CD4-positive, alpha-beta T cell treated with Interleukin-10 for 1 hour (primary cell): ENCODE results near the gene GRIPAP1.
"Not testable (repeated sequence)": the region's sequence is repeated elsewhere in the genome, so short reads cannot be mapped to it uniquely, and the experiment has no call there.

Experiments
- DNase-seq: peaks from one replicate; pipeline ENCODE4 v3.0.0-alpha.2; 2020

Gene GRIPAP1

GRCh38 chrX:48997455-48997854, 4.6 kb downstream of the GRIPAP1 start:
- DNase-seq, result no peak

- no peak for DNase-seq
These were observed 5.1 kb downstream of the GRIPAP1 start for GRCh38 chrX:48996969-48997368.

GRCh38 chrX:48992341-48992740, 9.7 kb downstream of the GRIPAP1 start:
- DNase-seq, result no peak

- no peak for DNase-seq
These were observed 12.6 kb downstream of the GRIPAP1 start for GRCh38 chrX:48989483-48989882.

- DNase-seq, result no peak
These were observed 18.2 kb downstream of the GRIPAP1 start for GRCh38 chrX:48983896-48984295.

GRCh38 chrX:48983081-48983480, 19.0 kb downstream of the GRIPAP1 start:
- no peak for DNase-seq

GRCh38 chrX:48981178-48981577, 20.9 kb downstream of the GRIPAP1 start:
- no peak for DNase-seq

GRCh38 chrX:48980341-48980740, 21.7 kb downstream of the GRIPAP1 start:
- not testable (repeated sequence) for DNase-seq

GRCh38 chrX:48978226-48978625, 23.8 kb downstream of the GRIPAP1 start:
- DNase-seq, result no peak

GRCh38 chrX:48976086-48976485, 26.0 kb downstream of the GRIPAP1 start:
- DNase-seq, result no peak

- DNase-seq, result no peak
These were observed 26.5 kb downstream of the GRIPAP1 start for GRCh38 chrX:48975541-48975940.

GRCh38 chrX:48975041-48975440, 27.0 kb downstream of the GRIPAP1 start:
- no peak for DNase-seq

- no peak for DNase-seq
These were observed 27.5 kb downstream of the GRIPAP1 start for GRCh38 chrX:48974574-48974973.

GRCh38 chrX:48974033-48974432, 28.0 kb downstream of the GRIPAP1 start:
- no peak for DNase-seq

GRCh38 chrX:48972220-48973164, 29.6 kb downstream of the GRIPAP1 start:
- peak; percentile 44 for DNase-seq

GRCh38 chrX:48971249-48972219, 30.5 kb downstream of the GRIPAP1 start, which contains the start of gene KCND1:
Gene KCND1 (minus strand): TSS chrX:48971844. CDS start chrX:48970271, 1,573 bp downstream.
- no peak for DNase-seq

- DNase-seq, result no peak
These were observed 32.6 kb downstream of the GRIPAP1 start for GRCh38 chrX:48969471-48969870.

GRCh38 chrX:48968377-48968776, 33.7 kb downstream of the GRIPAP1 start:
- no peak for DNase-seq

GRCh38 chrX:48966796-48967579, 35.1 kb downstream of the GRIPAP1 start:
- DNase-seq, result no peak

- no peak for DNase-seq
These were observed 36.1 kb downstream of the GRIPAP1 start for GRCh38 chrX:48965959-48966358.

- no peak for DNase-seq
These were observed 40.4 kb downstream of the GRIPAP1 start for GRCh38 chrX:48961585-48962091.

- no peak for DNase-seq
These were observed 41.8 kb downstream of the GRIPAP1 start for GRCh38 chrX:48960291-48960690.
